ENCODE data around the gene IDUA.

GRCh38 chr4:1029529-1029928 is 42.7 kb downstream of the IDUA start:
- TF ChIP-seq SUZ12 (IDR thresholded peaks at IDR 0.05) (no peak), FOXA1 (IDR thresholded peaks at IDR 0.05) (no peak), NFRKB (IDR thresholded peaks at IDR 0.05) (no peak), SP1 (IDR thresholded peaks at IDR 0.05) (no peak), BHLHE40 (IDR thresholded peaks at IDR 0.05; ENCODE audit: borderline replicate concordance) (no peak)
